ENCODE data around the gene IPO4. TPM values are rescaled to one million over a fixed set of nuclear protein-coding genes. Genes with fewer than 3 reads are reported as not detected.

Gene IPO4
- total RNA-seq: 100 to 1,000 TPM; 265 to 293 (median 265) TPM

GRCh38 chr14:24188251-24189058 lies at the start of gene IPO4:
TSS of gene IPO4 (minus strand) at chr14:24188816. CDS start at chr14:24188787, 29 bp downstream.
- H3K27me3 Mint-ChIP-seq (ENCODE audit: low read depth): no peaks in the 10 kb centered on the region
- DNase-seq (peak; percentile 94), ATAC-seq (peak; percentile 93 to 94)
- peaks cover 34% of the 10 kb centered on the region for H3K36me3 Mint-ChIP-seq (ENCODE audit: insufficient read depth)
- no peaks in the 10 kb centered on the region for H3K9me3 Mint-ChIP-seq
- H3K4me1 Mint-ChIP-seq (ENCODE audit: low read depth): peaks cover 40% of the 10 kb centered on the region
- H3K4me3 Mint-ChIP-seq: peak within 1 kb of the TSS; percentile 94

- H3K36me3 Mint-ChIP-seq (ENCODE audit: insufficient read depth): peaks cover 53% of the 10 kb centered on the region
These were observed 49.5 kb upstream of the IPO4 start for GRCh38 chr14:24238123-24238522.

GRCh38 chr14:24237463-24237955 lies 48.9 kb upstream of the IPO4 start:
- no peak overlapping the region for H3K4me3 Mint-ChIP-seq
- H3K4me1 Mint-ChIP-seq (ENCODE audit: low read depth): peaks cover 74% of the 10 kb centered on the region
- H3K36me3 Mint-ChIP-seq (ENCODE audit: insufficient read depth): peaks cover 53% of the 10 kb centered on the region

More at GRCh38 chr14:24238123-24238522, 49.5 kb upstream of the IPO4 start:
- Mint-ChIP-seq H3K4me3 (no peak overlapping the region), H3K4me1 (ENCODE audit: low read depth) (peaks cover 76% of the 10 kb centered on the region), H3K9me3 (no peaks in the 10 kb centered on the region), H3K27me3 (ENCODE audit: low read depth) (no peaks in the 10 kb centered on the region)
- ATAC-seq (no peak), DNase-seq (peak; percentile 36)

GRCh38 chr14:24236689-24237462 lies 48.3 kb upstream of the IPO4 start:
- no peak for DNase-seq
- Mint-ChIP-seq H3K4me3 (no peak overlapping the region), H3K36me3 (ENCODE audit: insufficient read depth) (peaks cover 53% of the 10 kb centered on the region), H3K4me1 (ENCODE audit: low read depth) (peaks cover 72% of the 10 kb centered on the region), H3K27me3 (ENCODE audit: low read depth) (no peaks in the 10 kb centered on the region), H3K9me3 (no peaks in the 10 kb centered on the region)
- ATAC-seq: no peak

More at GRCh38 chr14:24237463-24237955, 48.9 kb upstream of the IPO4 start:
- Mint-ChIP-seq H3K27me3 (ENCODE audit: low read depth) (no peaks in the 10 kb centered on the region), H3K9me3 (no peaks in the 10 kb centered on the region)
- no peak for DNase-seq
- ATAC-seq: no peak

- peaks cover 53% of the 10 kb centered on the region for H3K36me3 Mint-ChIP-seq (ENCODE audit: insufficient read depth)
These were observed 47.4 kb upstream of the IPO4 start for GRCh38 chr14:24235804-24236688.

GRCh38 chr14:24234095-24235005 lies 45.7 kb upstream of the IPO4 start:
- H3K4me3 Mint-ChIP-seq: peak overlapping the region; percentile 66
- H3K4me1 Mint-ChIP-seq (ENCODE audit: low read depth): peaks cover 60% of the 10 kb centered on the region
- no peaks in the 10 kb centered on the region for H3K9me3 Mint-ChIP-seq
- no peaks in the 10 kb centered on the region for H3K27me3 Mint-ChIP-seq (ENCODE audit: low read depth)
- DNase-seq (no peak), ATAC-seq (no peak)
- peaks cover 43% of the 10 kb centered on the region for H3K36me3 Mint-ChIP-seq (ENCODE audit: insufficient read depth)

More at GRCh38 chr14:24235804-24236688, 47.4 kb upstream of the IPO4 start:
- H3K4me1 Mint-ChIP-seq (ENCODE audit: low read depth): peaks cover 74% of the 10 kb centered on the region
- no peaks in the 10 kb centered on the region for H3K27me3 Mint-ChIP-seq (ENCODE audit: low read depth)
- DNase-seq (no peak), ATAC-seq (no peak)
- H3K4me3 Mint-ChIP-seq: no peak overlapping the region
- no peaks in the 10 kb centered on the region for H3K9me3 Mint-ChIP-seq

GRCh38 chr14:24233538-24233866 lies 44.9 kb upstream of the IPO4 start:
- Mint-ChIP-seq H3K36me3 (ENCODE audit: insufficient read depth) (peaks cover 37% of the 10 kb centered on the region), H3K4me3 (peak overlapping the region; percentile 93), H3K4me1 (ENCODE audit: low read depth) (peaks cover 54% of the 10 kb centered on the region), H3K9me3 (no peaks in the 10 kb centered on the region), H3K27me3 (ENCODE audit: low read depth) (no peaks in the 10 kb centered on the region)
- ATAC-seq (no peak), DNase-seq (no peak)

GRCh38 chr14:24232645-24233537 lies 44.3 kb upstream of the IPO4 start, which contains the start of gene GMPR2:
TSS of gene GMPR2 (plus strand) at chr14:24232929. CDS start at chr14:24233254, 325 bp downstream.
- Mint-ChIP-seq H3K27me3 (ENCODE audit: low read depth) (no peaks in the 10 kb centered on the region), H3K9me3 (no peaks in the 10 kb centered on the region), H3K4me3 (peak within 1 kb of the TSS; percentile 93), H3K36me3 (ENCODE audit: insufficient read depth) (peaks cover 31% of the 10 kb centered on the region), H3K4me1 (ENCODE audit: low read depth) (peaks cover 48% of the 10 kb centered on the region)
- DNase-seq: no peak
- peak; percentile 44 for ATAC-seq

- Mint-ChIP-seq H3K4me1 (ENCODE audit: low read depth) (peaks cover 45% of the 10 kb centered on the region), H3K9me3 (no peaks in the 10 kb centered on the region), H3K27me3 (ENCODE audit: low read depth) (no peaks in the 10 kb centered on the region), H3K36me3 (ENCODE audit: insufficient read depth) (peaks cover 28% of the 10 kb centered on the region), H3K4me3 (peak within 1 kb of the TSS; percentile 93)
- DNase-seq (peak; percentile 81), ATAC-seq (peak; percentile 95)
These were observed 43.6 kb upstream of the IPO4 start, which contains the start of gene NEDD8 for GRCh38 chr14:24232121-24232644. TSS of gene NEDD8 (minus strand) at chr14:24232367. CDS start at chr14:24232267, 100 bp downstream.

- peak overlapping the region; percentile 93 for H3K4me3 Mint-ChIP-seq
- no peak for DNase-seq
- H3K9me3 Mint-ChIP-seq: no peaks in the 10 kb centered on the region
- ATAC-seq: peak; percentile 7 to 15
- peaks cover 47% of the 10 kb centered on the region for H3K4me1 Mint-ChIP-seq (ENCODE audit: low read depth)
- peaks cover 23% of the 10 kb centered on the region for H3K36me3 Mint-ChIP-seq (ENCODE audit: insufficient read depth)
- no peaks in the 10 kb centered on the region for H3K27me3 Mint-ChIP-seq (ENCODE audit: low read depth)
These were observed 42.9 kb upstream of the IPO4 start for GRCh38 chr14:24231263-24232120.

- H3K4me1 Mint-ChIP-seq (ENCODE audit: low read depth): peaks cover 39% of the 10 kb centered on the region
- no peak overlapping the region for H3K4me3 Mint-ChIP-seq
- no peak for ATAC-seq
These were observed 40.3 kb upstream of the IPO4 start for GRCh38 chr14:24228902-24229301.

More at GRCh38 chr14:24228902-24229301, 40.3 kb upstream of the IPO4 start:
- Mint-ChIP-seq H3K9me3 (no peaks in the 10 kb centered on the region), H3K27me3 (ENCODE audit: low read depth) (no peaks in the 10 kb centered on the region), H3K36me3 (ENCODE audit: insufficient read depth) (peaks cover 11% of the 10 kb centered on the region)
- DNase-seq: no peak

All from activated T-cell treated with anti-CD3 and anti-CD28 coated beads, Interleukin-2, amount 50 U/mL, for 4 hours (primary cell).